Measurements from ENCODE around the gene COBL. TPM values are rescaled to one million over a fixed set of nuclear protein-coding genes. Genes with fewer than 3 reads are reported as not detected.

Gene COBL
- total RNA-seq, 4 donors from 2014 or later, result 5.9 to 21.3 (median 7.8) TPM

GRCh38 chr7:51315393-51316261 is 982 bp downstream of the COBL start:
- intact Hi-C loops (cut with DNase I), result no loop called here
- DNase-seq, result no peak
- H3K9me3 ChIP-seq, result no peaks in the 10 kb centered on the region
- peaks cover 0 to 29% (median 0%) of the 10 kb centered on the region in 4 donors for H3K27me3 ChIP-seq
- peaks cover 3 to 42% (median 3%) of the 10 kb centered on the region in 3 donors for H3K4me1 ChIP-seq
- 8 to 12% methylated on average over 5 to 8 of the region's 58 CpGs for WGBS, 2 donors
- TF ChIP-seq, protein P1, sequence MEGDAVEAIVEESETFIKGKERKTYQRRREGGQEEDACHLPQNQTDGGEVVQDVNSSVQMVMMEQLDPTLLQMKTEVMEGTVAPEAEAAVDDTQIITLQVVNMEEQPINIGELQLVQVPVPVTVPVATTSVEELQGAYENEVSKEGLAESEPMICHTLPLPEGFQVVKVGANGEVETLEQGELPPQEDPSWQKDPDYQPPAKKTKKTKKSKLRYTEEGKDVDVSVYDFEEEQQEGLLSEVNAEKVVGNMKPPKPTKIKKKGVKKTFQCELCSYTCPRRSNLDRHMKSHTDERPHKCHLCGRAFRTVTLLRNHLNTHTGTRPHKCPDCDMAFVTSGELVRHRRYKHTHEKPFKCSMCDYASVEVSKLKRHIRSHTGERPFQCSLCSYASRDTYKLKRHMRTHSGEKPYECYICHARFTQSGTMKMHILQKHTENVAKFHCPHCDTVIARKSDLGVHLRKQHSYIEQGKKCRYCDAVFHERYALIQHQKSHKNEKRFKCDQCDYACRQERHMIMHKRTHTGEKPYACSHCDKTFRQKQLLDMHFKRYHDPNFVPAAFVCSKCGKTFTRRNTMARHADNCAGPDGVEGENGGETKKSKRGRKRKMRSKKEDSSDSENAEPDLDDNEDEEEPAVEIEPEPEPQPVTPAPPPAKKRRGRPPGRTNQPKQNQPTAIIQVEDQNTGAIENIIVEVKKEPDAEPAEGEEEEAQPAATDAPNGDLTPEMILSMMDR (IDR thresholded peaks at IDR 0.05), result no peak
- TF ChIP-seq POLR2A (IDR thresholded peaks at IDR 0.05), result no peak
- peak overlapping the region; percentile 71 to 82 (median 78) for H3K27ac ChIP-seq
- no peaks in the 10 kb centered on the region for H3K36me3 ChIP-seq
- H3K4me3 ChIP-seq, result peak overlapping the region; percentile 59 to 79 (median 72)

DNA sequence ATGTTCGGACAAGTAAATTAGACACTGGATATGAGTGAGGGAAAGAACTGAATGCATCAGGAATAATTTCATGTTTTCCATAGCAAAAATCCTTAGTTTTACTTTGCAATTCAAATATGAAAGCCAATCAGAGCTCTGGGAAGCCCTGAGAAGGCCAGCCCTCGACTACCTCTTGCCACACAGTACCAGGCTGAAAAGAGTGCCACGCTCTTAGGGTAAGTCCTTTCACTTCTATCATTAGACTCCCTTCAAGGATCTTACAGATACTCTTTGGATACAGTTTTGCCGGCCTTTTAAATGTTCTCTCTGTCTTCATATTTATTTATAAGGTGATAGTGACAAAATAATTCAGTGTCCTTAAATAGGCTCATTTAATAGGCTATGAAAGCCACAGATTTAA is 1.9 kb downstream of the COBL start:
- peaks cover 0 to 29% (median 0%) of the 10 kb centered on the region in 4 donors for H3K27me3 ChIP-seq
- DNase-seq, result no peak
- 69 to 75% methylated on average over 4 of the region's 4 CpGs for WGBS, 2 donors
- intact Hi-C loops (cut with DNase I), result no loop called here
- no peaks in the 10 kb centered on the region for H3K36me3 ChIP-seq
- H3K9me3 ChIP-seq, result no peaks in the 10 kb centered on the region
- TF ChIP-seq POLR2A (IDR thresholded peaks at IDR 0.05), result no peak
- TF ChIP-seq, protein P1 (IDR thresholded peaks at IDR 0.05), result no peak
- H3K4me3 ChIP-seq, result no peak overlapping the region
- H3K27ac ChIP-seq, result peak overlapping the region in 2 of 4 donors; percentile 77 to 82
- peaks cover 3 to 42% (median 3%) of the 10 kb centered on the region in 3 donors for H3K4me1 ChIP-seq

DNA sequence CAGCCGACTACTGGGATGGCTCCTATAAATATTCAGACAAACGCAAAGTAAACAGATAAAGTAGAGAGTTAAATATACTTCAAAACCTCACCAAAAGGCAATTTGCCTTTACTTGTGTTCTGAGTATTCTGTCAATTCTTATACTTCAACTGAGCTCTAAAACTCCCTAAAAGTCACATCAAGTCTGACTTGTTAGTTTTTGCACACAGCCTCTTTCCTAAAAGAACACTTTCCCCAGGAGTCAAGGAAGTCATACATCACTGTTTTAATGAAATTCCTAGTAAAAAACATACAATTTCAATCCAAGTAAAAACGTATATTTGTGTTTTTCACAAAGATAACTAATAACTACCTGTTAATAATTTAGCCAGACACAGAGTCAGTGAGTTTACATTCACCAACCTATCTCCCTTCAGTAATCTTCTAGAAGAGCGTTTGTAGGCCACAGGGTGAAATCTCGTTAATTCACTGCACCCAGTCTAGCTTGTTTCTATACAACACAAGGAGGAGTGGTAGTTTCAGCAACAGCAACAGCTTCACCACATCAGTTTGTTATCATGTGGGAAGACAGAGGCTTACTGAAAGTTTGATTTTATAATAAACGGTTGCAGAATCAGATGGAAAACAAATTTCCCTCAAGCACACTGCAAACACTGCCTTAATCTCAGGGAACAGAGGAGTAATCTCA is 2.7 kb downstream of the COBL start:
- H3K27me3 ChIP-seq, result peaks cover 0 to 29% (median 0%) of the 10 kb centered on the region in 4 donors
- TF ChIP-seq, protein P1 (IDR thresholded peaks at IDR 0.05), result no peak
- no peak for TF ChIP-seq POLR2A (IDR thresholded peaks at IDR 0.05)
- H3K36me3 ChIP-seq, result no peaks in the 10 kb centered on the region
- H3K9me3 ChIP-seq, result no peaks in the 10 kb centered on the region
- peak overlapping the region in 3 of 4 donors; percentile 40 to 82 (median 77) for H3K27ac ChIP-seq
- H3K4me1 ChIP-seq, result peaks cover 3 to 42% (median 3%) of the 10 kb centered on the region in 3 donors
- H3K4me3 ChIP-seq, result no peak overlapping the region
- intact Hi-C loops (cut with DNase I), result no loop called here
- WGBS, 2 donors, result 53 to 64% methylated on average over 6 of the region's 6 CpGs
- no peak for DNase-seq

GRCh38 chr7:51312951-51313737 is 3.5 kb downstream of the COBL start:
- H3K36me3 ChIP-seq, result no peaks in the 10 kb centered on the region
- H3K4me1 ChIP-seq, result peaks cover 3 to 42% (median 3%) of the 10 kb centered on the region in 3 donors
- no peak for TF ChIP-seq POLR2A (IDR thresholded peaks at IDR 0.05)
- TF ChIP-seq, protein P1 (IDR thresholded peaks at IDR 0.05), result no peak
- no peak for DNase-seq
- peaks cover 0 to 29% (median 0%) of the 10 kb centered on the region in 4 donors for H3K27me3 ChIP-seq
- intact Hi-C loops (cut with DNase I), result no loop called here
- no peak overlapping the region for H3K4me3 ChIP-seq
- 75 to 83% methylated on average over 5 of the region's 5 CpGs for WGBS, 2 donors
- no peaks in the 10 kb centered on the region for H3K9me3 ChIP-seq
- peak overlapping the region in 3 of 4 donors; percentile 32 to 82 (median 40) for H3K27ac ChIP-seq
